HG03378 (cell line): Measurements from ENCODE around the gene RELN.

ENCODE experiments used
- ATAC-seq: cut with Tn5 transposase; IDR thresholded peaks from one replicate; pipeline ENCODE4 v1.9.1; 2021; ENCODE audit warnings: mild to moderate bottlenecking, moderate library complexity; ENCODE audit not compliant: unreplicated experiment

Gene RELN

DNA sequence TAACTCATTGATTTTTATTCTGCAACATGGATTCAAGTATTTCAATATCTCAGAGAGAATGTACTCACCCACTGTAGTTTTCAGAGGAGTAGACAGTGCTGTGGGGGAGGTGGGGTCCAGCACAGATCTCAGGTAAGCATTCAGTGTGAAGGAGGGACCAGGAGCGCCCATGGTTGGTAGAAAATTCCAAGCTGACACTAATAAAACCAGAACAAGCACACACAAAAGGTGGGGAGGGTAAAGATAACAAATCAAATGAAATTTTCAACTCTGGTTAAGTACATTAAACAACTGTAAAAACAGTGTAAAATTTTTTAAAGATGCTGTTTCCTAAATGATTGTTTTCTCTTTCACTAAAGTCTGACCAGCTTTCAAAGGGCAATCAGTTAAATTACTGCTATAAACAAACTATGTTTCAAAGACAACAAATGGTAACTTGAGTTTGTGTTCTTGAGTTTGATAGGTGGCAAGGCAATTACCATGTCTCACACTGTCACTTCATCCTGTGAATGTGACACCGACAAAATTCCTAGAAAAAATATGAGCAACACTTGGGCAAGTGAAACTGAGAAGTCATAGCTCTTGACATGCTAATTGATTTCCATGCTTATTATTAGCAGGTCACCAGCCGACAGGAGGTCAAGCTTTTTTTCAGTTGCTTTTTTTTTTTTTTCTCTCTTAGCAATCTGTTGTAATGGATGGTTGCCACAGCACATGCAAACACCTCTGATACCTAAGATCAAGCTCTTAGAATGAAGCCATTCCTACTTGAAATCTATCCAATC lies 337.7 kb downstream of the RELN start:
- no peak for ATAC-seq

DNA sequence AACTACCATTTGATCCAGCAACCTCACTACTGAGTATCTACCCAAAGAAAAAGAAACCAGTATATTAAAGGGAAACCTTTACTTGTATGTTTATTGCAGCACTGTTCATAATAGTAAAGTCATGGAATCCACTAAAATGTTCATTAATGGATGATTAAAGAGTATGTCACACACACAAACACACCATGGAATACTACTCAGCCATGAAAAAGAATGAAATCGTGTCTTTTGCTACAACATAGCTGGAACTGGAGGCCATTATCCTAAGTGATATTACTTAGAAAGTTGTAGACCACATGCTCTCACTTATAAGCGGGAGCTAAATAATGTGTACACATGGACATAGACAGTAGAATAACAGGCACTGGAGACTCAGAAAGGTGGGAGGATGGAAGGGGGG lies 340.4 kb downstream of the RELN start:
- no peak for ATAC-seq

DNA sequence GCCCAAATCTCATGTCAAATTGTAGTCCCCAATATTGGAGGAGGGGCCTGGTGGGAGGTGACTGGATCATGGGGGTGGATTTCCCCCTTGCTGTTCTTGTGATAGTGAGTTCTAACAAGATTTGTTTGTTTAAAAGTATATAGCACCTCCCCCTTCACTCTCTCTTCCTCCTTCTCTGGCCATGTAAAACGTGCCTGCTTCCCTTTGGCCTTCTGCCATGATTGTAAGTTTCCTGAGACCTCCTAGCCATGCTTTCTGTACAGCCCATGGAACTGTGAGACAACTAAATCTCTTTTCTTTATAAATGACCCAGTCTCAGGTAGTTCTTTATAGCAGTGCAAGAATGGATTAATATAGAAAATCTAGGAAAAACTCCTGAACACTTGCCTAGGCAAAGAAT lies 341.3 kb downstream of the RELN start:
- no peak for ATAC-seq

DNA sequence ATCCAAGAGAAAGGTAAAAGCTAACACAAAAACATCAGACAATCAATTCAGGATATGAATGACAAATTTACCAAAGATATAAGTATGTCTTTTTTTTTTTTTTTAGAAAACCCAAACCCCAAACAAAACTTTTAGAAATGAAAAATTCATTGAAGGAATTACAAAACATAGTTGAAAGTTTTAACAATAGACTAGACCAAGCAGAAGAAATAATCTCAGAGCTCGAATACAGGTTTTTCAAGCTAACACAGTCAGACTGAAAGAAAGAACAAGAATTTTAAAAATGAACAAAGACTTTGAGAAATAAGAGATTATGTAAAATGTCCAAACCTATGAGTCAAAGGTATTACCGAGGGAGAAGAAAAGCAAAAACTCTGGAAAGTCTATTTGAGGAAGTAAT lies 345.1 kb downstream of the RELN start:
- no peak for ATAC-seq

DNA sequence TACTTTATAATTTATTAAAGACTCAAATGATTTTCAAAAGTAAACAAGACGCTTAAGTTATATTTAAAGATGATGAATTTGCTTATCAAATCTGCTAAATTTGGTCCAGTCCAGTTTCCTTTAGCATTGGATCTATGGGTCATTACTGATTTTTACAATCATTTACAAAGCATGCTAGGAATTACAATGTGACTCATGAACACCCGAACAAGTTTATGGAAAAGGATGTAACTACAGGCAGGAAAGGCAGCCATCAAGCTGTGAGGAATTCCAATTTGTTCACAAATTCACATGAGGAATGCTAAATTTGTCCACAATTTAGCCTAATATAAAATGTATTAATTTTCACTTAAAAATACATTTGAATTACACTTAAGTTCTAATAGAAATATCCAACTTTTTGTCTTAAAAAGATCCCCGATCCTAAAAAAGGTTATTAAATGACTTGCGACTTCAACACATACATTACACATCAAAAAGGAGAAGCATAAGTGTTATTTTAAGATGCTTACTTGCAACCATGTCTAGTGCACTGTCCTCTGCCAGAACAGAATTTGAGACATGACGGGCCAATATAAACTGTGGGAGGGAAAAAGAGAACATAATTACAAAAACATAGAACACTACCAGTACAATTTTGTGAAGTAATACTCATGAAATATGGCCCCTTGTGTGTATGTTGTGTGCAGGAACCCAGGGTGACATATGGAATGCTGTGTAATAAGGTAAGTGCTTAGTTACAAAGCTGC lies 349.3 kb downstream of the RELN start:
- ATAC-seq, result no peak

DNA sequence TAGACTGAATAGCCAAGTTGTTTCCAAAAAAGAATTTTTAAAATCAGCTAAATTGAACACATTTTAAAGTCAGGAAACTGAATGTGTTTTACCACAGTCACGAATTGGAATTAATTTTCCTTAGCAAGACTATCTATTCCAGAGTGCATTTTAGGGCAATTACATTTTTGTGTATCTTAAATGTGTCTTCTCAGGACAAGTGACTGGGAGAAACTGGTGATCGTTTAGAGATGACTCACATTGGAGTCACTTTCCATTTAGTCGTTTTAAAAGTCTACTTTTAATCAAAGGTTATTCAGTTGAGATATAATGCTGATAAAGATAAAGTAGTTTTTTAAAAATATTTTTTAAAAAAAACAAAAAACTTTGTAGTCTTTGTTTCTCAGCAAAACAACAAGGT lies 351.7 kb downstream of the RELN start:
- no peak for ATAC-seq

DNA sequence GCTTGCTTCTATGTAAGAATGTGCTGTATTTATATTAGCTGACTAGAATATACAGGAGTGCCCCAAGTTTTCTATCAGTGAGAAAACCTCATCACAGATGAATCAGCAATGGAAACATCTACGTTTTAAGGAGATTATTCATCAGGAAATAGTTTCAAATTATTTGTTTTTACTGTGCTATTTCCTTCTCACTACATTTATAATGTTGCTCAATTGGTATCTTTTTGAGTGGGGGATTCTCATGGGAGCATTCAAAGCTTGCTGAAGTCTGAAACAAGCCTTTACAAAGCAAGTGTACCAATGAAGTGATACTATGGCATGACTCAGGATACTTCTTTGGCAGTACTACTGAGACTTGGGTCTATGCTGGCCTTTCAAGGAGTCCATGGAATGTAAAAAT lies 352.4 kb downstream of the RELN start:
- no peak for ATAC-seq

DNA sequence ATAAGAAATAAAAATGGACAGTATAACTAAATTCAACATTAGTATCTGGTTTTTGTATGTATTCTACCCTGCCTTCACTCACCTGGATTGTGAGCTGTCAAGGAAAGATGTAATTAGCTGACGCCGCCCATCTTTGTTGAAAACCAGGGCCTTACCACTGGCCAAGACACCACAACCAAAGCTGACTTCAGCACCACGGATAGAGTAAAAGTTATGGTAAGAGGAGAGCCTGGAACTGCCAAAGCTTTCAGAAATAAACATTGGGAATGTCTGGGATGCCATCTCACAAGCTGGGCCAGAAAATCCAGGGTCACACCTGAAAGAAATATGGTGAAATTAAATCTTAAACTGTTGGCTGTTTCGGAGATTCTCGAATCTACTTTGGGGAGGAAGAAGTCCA lies 353.3 kb downstream of the RELN start:
- no peak for ATAC-seq

DNA sequence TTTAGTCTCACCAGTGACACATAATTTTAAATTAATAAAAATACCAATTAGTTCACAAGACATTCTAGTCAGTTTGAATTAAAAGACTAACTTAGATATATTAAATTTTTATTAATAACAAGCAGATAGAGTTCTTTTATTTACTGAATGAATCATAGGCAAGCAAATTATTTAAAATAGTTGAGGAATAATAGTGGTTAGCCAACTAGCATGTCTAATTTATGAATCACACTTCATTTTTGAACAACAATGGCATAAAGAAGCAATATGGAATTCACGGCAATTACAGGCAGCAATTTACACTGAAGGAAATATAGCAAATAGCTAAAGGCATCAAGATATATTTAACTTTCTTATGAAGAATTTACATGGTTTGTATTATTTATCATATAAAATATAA lies 356.5 kb downstream of the RELN start:
- ATAC-seq, result no peak

DNA sequence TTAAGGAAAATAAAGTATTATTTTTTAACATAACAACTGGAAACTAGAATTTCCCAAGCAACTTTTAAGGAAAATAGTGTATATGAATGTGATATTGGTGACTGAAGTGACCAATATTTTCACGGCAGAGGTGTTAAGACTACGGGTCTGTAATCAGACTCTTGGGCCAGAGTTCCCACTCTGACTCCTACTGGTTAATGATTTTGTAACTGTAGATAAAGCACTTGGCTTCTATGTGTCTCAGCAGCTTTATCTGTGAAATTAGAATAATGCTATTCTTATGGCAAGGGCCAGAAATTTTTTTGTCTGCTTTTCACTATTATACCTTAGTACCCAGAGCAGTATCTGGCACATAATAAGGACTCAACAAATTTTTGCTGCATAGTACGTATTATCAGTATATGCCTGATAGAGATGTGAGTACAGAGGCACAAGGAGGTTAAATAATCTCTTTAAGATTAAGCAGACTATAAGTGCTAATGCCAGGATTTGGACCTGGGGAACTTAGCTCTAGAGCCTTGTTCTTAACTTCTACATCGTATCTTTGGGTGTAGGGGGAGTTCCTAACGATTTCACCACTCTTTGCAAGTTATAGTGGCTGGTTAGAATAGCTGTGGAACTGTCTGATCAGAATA lies 357.3 kb downstream of the RELN start:
- ATAC-seq, result no peak

DNA sequence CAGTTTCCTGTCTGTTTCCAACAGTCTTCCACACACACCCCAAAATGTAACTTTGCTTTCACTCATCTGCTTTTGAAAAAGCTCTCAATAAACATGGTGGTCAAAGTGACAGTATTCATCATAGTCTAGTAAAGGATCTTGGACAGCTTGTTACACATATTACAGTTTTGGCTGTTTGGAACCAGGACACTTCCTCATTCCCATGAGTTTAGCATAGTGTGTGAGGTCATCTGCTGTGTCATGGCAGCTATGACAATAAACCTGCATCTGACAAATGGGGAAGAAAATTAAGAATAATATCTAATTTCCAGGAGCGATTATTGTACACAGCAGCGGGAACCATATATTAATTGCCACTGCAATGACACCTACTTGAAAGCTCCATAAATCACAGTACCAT lies 359.1 kb downstream of the RELN start:
- ATAC-seq, result no peak

DNA sequence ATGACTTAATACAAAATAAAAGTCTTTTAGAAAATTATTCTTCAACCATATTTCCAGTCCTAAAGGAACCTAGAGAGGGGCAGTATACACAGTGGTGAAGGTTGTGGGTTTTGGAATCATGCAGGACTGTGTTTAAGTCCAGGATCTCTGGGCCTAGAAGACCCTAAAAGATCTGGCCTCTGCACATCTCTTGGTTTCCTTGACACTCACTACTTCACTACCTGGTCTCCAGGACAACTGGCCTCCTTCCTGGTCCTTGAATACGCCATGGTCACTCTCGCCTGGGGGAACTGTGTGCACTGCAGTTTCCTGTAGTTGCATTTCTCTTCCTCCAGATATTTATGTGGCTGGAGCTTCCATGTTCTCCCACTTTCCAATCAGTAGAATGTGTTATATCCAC lies 360.7 kb downstream of the RELN start:
- no peak for ATAC-seq

DNA sequence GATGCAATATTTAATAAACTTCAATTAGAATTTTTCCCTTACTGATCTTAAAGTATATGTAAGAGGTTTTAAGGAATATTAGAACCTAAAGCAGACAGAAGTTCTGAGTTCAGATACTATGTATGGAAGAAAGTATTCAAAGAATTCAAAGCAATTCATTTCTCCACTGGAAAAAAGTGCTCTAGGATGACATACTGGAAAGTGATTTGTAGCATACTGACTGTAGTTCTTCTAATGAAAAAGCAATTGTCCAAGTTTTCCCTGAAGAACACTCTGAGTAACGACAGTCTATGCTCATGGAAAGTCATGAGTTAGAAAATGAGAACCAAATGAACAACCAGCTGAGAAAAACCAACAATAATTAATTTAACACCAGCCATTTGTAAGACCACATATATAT lies 362.7 kb downstream of the RELN start:
- ATAC-seq, result no peak

DNA sequence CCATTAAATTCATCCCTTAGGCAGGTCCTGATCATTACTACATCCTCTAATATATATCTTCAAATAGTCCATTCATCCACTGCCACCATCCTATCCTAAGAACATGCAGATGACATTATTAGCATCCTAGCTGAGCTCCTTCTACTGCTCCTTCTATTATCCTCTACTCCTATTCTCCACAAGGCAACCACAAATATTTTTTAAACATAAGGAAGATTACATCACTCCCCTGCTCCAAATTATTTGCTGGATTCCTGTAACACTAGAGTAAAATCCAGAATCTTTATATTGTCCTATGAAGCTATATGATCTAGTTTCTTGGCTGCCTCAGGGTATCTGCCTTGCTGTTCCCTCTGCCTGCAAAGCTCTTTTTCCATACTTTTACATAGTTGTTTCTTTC lies 367.2 kb downstream of the RELN start:
- ATAC-seq, result no peak

DNA sequence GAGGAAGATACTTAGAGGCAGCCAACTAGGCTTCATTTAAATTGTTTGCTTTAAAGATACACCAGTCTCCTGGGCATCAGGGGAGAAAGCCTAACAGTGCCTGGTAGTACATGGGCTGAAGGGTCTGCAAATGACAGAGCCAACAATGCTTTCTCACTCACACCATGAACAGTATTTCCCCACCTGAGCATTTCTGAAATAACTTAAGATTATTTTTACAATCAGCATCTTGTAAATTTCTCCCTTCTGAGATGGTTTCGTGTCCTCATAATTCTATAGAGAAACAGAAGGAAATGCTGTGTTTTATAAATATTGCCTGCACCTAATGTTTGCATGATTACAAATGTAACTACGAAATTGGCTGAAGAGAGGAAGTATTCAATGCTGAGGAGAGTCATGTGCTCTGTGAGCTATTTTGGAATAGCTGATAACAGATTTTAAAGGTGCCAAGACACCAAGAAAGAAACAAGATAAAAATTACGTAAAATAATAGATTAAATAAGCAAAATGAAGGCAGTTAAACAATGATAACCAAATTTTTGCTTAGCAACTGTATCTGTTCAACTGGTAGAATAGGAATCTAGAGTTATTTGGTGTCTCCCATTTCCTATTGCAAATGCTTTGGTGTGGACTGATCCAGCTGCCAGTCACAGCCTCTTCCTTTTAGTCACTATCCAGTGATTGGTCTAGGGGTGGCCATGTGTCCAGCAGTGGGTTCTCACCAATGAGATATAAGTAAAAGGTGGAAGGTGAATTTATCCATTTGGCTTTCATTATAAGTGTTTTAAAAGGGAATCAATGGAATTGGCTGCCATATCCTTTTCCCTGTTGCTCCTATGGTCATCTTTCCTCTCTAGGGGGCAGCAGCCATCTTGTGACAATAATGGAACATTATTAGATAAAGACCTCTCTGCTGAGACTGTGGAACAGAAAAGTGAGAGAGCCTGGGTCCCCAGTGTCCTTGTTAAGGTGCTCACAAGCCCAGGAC lies 375.5 kb downstream of the RELN start:
- ATAC-seq, result no peak

DNA sequence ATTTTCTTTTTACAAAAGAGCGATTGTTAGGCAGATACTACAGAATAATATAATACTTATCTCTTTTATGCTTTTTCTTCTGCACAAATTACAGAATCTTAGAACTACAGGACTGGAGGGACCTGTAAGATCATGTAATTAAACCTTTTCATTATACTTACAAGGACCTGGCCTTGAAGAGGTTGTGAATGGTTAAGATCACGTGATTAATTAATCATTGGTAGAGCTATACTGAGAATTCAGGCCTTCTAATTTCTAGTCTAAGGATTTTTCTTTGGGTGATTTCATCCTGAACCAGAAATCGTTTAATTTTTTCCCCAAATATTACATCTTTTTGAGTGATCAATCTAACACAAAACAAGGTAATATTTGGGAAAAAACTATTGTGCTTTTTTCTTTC lies 379.7 kb downstream of the RELN start:
- no peak for ATAC-seq

DNA sequence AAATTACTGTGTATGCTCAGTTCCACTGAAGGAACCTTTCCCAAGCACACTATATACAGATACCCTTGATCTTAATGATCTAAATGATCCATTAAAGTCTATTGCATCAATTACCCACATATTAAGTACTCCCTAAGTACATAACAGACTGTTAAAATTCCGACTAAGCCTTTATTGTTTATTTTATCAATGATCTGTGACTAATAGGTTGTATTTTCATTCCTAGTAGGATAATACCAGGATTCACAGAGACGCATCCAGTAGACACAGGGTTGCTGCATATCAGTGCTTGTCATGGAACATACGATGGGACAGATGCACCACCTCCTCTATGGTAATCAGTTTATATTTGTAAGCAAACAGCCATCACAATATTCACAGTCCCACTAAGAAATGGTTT lies 383.8 kb downstream of the RELN start:
- no peak for ATAC-seq

DNA sequence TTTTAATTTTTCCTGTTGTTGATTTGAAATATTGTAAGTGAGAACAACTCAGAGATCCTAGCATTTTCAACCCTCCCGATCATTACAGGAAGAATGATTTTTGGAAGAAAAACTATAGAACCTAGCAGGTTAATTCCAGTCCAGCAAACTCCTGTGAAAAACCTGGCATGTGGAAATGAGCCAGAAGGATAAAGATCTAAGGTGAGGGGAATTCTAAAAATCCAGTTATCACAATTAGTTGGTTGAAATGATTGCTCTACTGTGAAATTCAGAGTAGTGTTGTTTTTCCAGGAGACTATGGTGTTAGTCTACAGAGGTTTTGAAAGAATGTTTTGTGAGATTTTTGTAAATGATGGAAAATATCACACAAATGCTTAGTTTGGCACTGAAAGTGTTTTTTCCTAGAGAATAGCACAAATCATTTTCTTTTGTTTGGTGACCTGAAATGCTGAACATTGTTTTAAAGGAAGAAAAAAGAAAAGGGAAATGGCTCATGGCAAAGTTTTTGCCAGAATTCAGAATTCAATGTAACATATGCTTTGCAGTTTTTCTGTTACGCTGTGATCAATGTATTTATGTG lies 391.0 kb downstream of the RELN start:
- ATAC-seq, result no peak

DNA sequence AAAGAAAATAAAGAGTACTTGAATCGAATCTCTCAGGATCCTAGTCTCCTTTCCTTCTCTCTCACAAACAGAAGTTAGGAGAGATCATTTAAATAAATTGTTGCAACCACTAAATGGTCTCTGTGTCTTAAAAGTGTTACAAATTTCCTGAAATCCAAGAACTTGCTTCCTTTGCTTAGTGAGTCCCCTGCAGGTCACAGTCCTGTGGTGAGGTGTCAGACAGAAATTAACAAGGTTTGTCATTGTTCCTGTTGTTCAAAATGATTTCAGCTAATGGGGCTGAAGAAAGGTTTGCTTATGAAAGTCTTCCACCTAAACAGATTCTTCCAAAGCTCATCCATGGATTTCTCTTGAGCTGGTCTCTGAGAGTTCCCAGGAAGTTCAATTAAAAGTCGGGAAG lies 391.9 kb downstream of the RELN start:
- no peak for ATAC-seq

DNA sequence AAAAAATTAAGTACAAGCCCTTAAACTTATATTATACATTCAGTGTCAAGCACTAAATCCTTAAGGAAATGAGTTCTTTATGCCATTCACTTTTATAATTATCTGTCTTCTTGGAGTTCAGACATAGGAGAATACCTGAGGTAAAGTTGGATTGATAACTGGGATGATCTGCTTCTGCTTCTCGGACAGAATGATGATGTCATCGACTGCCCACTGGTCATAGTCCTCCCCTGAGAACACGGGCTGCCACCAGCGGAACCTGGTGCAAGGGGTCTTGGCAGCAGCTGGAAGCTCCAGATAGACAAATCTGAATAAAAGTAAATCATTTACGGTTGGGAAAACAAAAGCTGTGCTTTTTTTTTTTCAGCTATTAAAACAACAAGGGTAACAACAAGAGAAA lies 395.3 kb downstream of the RELN start:
- ATAC-seq, result no peak

DNA sequence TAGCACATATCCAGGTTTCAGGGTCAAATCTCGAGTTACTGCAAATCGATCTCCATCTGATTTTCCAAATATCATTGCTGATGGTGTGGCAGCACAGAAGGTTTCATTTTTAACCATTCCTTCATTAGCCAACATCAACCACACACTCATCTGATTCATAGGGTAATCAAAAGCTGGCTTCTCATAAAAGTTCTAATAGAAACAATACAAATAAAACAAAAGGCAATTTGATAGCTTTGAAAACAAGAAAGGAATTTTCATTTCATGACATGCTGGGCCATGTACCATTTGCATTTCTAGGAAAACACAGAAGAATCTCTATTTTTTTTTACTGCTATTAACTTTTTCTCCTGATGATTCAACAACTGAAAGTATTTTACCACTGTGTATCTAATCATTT lies 395.8 kb downstream of the RELN start:
- ATAC-seq, result no peak
